GM18907 (cell line): ENCODE measurements around the gene HMG20A.

ENCODE experiments used
- ATAC-seq: cut with Tn5 transposase; IDR thresholded peaks from one replicate; pipeline ENCODE4 v1.9.1; 2021; ENCODE audit warnings: mild to moderate bottlenecking, moderate library complexity; ENCODE audit not compliant: unreplicated experiment

The HMG20A gene

GRCh38 chr15:77425104-77425503 is 4.4 kb downstream of the HMG20A start:
- no peak for ATAC-seq

GRCh38 chr15:77426377-77426776 is 5.7 kb downstream of the HMG20A start:
- ATAC-seq, result peak; percentile 21

DNA sequence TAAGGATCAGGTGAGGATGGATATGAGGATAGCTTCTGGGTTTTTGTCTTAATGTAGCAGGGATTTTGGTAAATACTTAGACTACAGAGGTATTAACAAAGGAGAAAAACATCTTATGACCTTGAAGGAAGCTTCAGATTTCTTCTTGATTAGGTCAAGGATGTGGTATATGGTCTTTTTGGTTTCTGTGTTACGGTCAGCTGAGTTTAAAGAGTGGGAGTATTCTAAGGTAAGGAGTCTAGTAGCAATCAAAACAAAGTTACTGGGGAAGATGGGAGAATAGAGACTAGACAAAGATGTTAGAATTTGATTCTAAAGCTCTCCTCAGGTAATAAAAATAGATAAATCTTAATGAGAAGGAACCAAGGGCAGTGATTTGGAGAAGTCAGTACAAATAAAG is 6.2 kb downstream of the HMG20A start:
- ATAC-seq, result peak; percentile 47

- no peak for ATAC-seq
Observed at GRCh38 chr15:77430213-77430612, 9.5 kb downstream of the HMG20A start.

- ATAC-seq, result no peak
Observed at GRCh38 chr15:77430652-77431051, 10.0 kb downstream of the HMG20A start.

- ATAC-seq, result no peak
Observed at GRCh38 chr15:77436822-77437221, 16.1 kb downstream of the HMG20A start.

- ATAC-seq, result no peak
Observed at GRCh38 chr15:77437264-77437663, 16.6 kb downstream of the HMG20A start.

GRCh38 chr15:77440378-77440999 is 19.8 kb downstream of the HMG20A start:
- peak; percentile 86 for ATAC-seq

DNA sequence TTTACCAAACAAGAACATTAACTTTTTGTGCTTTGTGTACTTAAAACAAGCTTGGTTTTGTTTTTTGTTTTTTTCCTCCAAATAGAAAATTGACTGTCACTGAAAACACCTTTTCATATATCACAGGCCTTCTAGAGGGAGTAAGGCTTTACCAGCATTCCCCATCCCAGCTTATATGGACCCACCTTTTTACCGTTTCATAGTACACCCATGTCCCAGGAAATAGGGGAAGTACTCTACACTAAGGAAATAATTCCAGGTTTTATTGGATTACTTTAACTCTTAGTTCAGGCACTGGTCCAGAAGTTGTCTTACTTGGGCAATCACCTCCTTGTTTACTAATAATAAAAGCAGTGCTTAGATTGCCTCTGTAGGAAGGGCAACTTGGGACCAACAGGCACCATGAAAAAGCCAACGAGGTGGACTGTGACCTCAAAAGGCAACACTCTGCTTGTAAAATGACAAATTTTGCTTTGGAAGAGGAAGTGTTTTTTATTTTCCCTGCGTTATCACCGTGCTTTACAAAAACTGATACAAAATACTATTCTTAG is 26.2 kb downstream of the HMG20A start:
- ATAC-seq, result no peak

GRCh38 chr15:77454265-77454664 is 33.6 kb downstream of the HMG20A start:
- no peak for ATAC-seq

GRCh38 chr15:77454951-77455350 is 34.3 kb downstream of the HMG20A start:
- ATAC-seq, result no peak

- ATAC-seq, result no peak
Observed at GRCh38 chr15:77455696-77456321, 35.1 kb downstream of the HMG20A start.

DNA sequence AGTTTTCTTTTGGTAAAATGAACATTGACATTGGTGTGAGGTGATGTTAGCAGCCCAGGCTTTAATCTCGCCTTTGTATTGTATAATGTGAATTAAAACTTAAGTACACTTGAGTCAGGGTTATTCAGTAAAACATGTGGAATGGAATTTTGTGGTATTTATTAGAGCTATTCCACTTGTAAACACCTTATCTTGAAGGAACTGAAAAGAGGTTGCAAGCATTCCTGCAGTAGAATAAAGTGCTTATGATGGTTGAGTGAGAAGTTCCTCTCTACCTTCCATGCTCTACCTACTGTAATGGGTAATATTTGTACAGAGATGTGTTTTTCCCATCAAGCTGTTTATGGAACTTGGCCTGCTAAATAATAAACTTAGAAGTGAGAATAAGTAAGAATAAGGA is 36.1 kb downstream of the HMG20A start:
- ATAC-seq, result no peak

DNA sequence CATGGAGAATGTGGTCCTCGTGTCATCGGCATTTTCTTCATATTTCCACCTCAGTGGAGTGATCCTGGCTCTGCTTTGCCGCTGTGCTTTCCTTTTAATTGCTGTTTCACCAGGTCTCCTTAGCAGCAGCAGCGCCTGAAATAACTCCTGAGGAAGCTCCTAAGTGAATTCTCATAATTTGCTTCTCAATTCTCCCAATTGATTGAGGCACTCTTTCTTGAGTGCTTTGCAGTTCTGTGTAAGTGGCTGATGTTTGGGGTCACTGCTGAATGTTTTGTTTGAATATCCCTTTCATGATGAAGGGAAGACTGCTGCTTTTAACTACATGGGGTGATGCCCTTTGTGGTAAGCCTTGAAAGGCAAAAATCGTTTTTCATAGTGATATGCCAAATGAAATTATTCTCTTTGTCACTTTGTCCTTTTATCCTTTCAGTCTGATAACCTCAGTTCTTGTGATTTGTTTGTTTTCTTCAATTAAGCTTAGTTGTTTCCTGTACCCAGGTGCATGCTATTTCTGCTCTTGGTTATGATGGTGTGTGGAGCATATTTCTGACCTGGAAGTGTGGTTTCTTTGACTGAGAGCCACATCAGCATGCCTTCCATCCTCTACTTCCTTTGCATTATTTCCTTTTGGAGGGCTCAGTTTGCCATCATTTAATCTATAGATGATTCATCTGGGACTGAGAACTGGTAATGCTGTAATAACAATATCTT is 36.7 kb downstream of the HMG20A start:
- ATAC-seq, result no peak

GRCh38 chr15:77457905-77458265 is 37.2 kb downstream of the HMG20A start:
- no peak for ATAC-seq

GRCh38 chr15:77459031-77459430 is 38.3 kb downstream of the HMG20A start:
- no peak for ATAC-seq

- ATAC-seq, result no peak
Observed at GRCh38 chr15:77461486-77461885, 40.8 kb downstream of the HMG20A start.

DNA sequence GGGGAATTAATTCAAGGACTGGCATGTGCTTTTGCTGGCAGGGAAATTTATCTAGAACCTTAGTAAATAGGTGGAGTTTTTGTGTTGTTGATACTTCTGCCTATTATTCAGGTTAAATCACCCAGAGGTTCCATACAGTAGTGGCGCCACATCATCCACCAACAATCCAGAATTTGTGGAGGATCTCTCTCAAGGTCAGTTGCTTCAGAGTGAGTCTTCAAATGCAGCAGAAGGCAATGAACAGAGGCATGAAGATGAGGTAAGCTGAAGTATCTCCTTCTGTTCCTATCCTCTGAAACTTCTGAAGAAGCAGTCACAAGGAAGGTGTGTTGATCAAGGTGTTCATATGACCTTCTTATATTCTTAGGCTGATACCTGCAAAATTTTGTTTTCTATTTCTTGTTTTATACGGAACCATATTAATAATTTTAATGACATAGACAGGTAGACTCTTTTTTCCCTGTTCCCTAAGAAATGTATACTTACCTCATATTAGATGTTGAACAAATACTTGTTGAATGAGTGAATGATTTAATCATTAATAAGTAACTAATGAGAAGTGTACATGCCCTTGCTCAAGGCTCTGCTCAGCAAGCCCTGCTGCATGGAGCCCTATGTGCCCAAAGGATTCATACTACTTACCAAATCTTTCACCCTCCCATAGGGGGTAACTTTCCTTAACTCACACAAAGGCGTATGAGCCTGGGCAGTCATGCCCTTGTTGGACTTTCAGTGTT is 43.6 kb downstream of the HMG20A start:
- no peak for ATAC-seq

DNA sequence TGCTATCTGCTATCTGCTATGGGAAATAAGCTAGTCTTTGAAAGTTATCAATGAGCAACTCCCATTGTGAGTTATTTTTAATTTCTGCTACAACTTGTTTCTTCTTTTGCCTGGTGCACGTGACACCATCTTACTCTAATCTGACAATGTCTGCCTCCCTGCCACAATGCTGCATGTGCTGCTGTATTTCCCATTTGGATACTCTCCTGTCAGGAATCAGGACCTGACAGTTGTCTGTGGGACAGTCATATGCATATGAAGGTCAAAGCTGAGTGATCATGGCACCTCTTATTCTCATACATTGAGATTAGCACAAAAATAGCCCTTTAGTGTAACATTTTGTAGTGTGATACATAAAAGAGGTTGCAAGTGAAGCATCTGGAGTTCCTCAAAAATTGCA is 45.8 kb downstream of the HMG20A start:
- no peak for ATAC-seq

DNA sequence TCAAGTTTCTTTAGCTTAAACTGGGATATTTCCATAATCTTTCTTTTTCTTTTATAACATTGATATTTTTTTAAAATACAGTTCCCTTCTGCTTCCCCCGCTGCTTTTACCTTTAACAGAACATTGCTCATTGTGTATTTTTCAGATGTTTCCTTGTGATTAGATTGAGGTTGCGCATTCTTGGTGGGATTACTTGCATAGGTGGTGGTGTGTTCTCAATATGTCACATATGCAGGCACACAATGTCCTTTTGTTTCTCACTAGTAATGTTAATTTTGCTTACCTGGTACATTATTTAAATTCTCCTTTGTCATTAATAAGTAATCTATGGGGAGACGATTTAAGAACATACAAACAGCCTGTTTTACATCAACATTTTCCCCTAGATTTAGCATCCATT is 48.2 kb downstream of the HMG20A start:
- no peak for ATAC-seq

GRCh38 chr15:77470235-77470634 is 49.5 kb downstream of the HMG20A start:
- ATAC-seq, result no peak
